ENCODE results near the gene VPS37D. TPM values are rescaled to one million over a fixed set of nuclear protein-coding genes. Genes with fewer than 3 reads are reported as not detected.

VPS37D gene
- total RNA-seq, 2 donors from 2014 or later: 6.1 to 9.1 TPM

DNA sequence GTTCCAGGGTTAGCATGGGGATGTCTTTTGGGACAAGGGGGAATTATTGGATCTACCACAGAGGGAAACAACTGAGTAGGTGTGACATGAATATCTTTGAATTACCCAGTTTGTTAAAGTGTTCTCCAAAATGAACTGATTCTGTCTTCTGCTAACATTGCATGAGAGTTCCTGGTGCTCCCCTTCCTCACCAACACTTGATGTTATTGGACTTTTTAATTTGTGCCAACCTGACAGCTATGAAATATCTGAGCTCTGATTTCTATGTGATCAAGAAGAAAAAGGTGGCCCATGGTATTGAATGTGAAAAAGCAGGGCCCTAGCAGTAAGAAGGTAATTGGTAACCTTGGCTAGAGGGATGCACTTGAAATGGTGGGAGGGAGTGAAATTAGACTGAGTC lies 4.6 kb upstream of the VPS37D start:
- Mint-ChIP-seq H3K36me3 (ENCODE audit: low read depth) (no peaks in the 10 kb centered on the region), H3K27me3 (ENCODE audit: insufficient read depth) (peaks cover 62% of the 10 kb centered on the region), H3K4me1 (no peaks in the 10 kb centered on the region), H3K27ac (no peak overlapping the region), H3K4me3 (no peak overlapping the region), H3K9me3 (peaks cover 11% of the 10 kb centered on the region)
- no peak overlapping the region for H3K27ac ChIP-seq (ENCODE audit: low read depth, low read length)
- no peaks in the 10 kb centered on the region for H3K4me1 ChIP-seq (ENCODE audit: control insufficient read depth, insufficient read depth, low read length)
- no peak overlapping the region for H3K9ac ChIP-seq (ENCODE audit: extremely low read depth, low read length, poor library complexity, severe bottlenecking)
- TF ChIP-seq, protein P1, sequence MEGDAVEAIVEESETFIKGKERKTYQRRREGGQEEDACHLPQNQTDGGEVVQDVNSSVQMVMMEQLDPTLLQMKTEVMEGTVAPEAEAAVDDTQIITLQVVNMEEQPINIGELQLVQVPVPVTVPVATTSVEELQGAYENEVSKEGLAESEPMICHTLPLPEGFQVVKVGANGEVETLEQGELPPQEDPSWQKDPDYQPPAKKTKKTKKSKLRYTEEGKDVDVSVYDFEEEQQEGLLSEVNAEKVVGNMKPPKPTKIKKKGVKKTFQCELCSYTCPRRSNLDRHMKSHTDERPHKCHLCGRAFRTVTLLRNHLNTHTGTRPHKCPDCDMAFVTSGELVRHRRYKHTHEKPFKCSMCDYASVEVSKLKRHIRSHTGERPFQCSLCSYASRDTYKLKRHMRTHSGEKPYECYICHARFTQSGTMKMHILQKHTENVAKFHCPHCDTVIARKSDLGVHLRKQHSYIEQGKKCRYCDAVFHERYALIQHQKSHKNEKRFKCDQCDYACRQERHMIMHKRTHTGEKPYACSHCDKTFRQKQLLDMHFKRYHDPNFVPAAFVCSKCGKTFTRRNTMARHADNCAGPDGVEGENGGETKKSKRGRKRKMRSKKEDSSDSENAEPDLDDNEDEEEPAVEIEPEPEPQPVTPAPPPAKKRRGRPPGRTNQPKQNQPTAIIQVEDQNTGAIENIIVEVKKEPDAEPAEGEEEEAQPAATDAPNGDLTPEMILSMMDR (conservative IDR thresholded peaks at IDR 0.05): no peak
- no peak overlapping the region for H3K4me3 ChIP-seq (ENCODE audit: low read length)
- no peak for DNase-seq
- no peaks in the 10 kb centered on the region for H3K36me3 ChIP-seq (ENCODE audit: control insufficient read depth, insufficient read depth, low read length)
- H3K27me3 ChIP-seq (ENCODE audit: control insufficient read depth, insufficient read depth, low read length, poor library complexity, severe bottlenecking): no peaks in the 10 kb centered on the region
- H3K9me3 ChIP-seq (ENCODE audit: control insufficient read depth, low read length): peaks cover 6% of the 10 kb centered on the region

DNA sequence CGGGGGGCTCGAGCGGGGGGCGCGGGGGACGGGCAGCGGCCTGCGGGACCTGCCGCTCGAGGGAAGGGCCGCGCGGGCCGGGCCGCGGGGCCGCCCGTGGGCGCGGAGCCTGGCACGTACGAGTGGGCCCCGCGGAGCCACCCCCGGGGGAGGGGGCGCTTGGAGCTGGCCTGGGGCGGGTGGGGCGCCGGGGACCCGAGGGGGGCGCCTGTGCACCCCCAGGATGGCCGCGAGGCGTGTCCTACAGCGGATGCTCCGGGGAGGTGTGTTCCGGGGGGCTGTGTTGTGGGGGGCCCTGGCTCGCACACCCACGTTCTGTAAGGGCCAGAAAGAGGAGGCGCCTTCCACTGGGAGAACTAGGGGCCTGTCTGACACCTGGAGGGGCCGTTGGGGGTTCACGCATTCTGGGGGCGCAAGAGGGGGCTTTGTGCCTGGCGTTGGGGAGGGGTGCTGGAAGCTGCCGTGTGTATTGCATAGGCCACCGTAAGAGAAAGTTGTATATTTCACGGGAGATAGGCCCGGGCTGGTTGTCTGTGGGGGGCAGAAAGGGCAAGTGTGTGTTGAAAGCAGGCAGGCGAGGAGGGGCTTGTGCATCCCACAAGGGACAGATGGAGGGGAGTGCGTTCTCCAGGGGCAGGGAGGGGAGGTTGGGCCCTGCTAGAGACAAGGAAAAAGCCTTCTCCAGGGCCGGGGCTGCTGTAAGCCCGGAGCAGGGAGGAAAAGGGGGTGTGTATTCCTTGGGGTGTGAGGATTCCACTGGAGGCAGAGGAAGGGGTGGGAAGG lies 663 bp downstream of the VPS37D start:
- H3K4me1 ChIP-seq (ENCODE audit: control insufficient read depth, insufficient read depth, low read length): no peaks in the 10 kb centered on the region
- peaks cover 6% of the 10 kb centered on the region for H3K36me3 Mint-ChIP-seq (ENCODE audit: low read depth)
- H3K4me1 Mint-ChIP-seq: peaks cover 5% of the 10 kb centered on the region
- no peaks in the 10 kb centered on the region for H3K27me3 ChIP-seq (ENCODE audit: control insufficient read depth, insufficient read depth, low read length, poor library complexity, severe bottlenecking)
- H3K27me3 Mint-ChIP-seq (ENCODE audit: insufficient read depth): peaks cover 35% of the 10 kb centered on the region
- peak overlapping the region; percentile 25 for H3K9ac ChIP-seq (ENCODE audit: extremely low read depth, low read length, poor library complexity, severe bottlenecking)
- H3K9me3 Mint-ChIP-seq: peaks cover 1% of the 10 kb centered on the region
- no peaks in the 10 kb centered on the region for H3K36me3 ChIP-seq (ENCODE audit: control insufficient read depth, insufficient read depth, low read length)
- H3K4me3 Mint-ChIP-seq: peak overlapping the region; percentile 73
- H3K4me3 ChIP-seq (ENCODE audit: low read length): peak overlapping the region; percentile 73
- no peak overlapping the region for H3K27ac ChIP-seq (ENCODE audit: low read depth, low read length)
- TF ChIP-seq, protein P1 (conservative IDR thresholded peaks at IDR 0.05): no peak
- peaks cover under 1% of the 10 kb centered on the region for H3K9me3 ChIP-seq (ENCODE audit: control insufficient read depth, low read length)
- no peak overlapping the region for H3K27ac Mint-ChIP-seq
- 9 to 12% methylated on average over 12 to 52 of the region's 52 CpGs for WGBS, 2 experiments (ENCODE audit: insufficient coverage in 1 of 2, insufficient read length in 1 of 2)
- peak; percentile 68 for DNase-seq

DNA sequence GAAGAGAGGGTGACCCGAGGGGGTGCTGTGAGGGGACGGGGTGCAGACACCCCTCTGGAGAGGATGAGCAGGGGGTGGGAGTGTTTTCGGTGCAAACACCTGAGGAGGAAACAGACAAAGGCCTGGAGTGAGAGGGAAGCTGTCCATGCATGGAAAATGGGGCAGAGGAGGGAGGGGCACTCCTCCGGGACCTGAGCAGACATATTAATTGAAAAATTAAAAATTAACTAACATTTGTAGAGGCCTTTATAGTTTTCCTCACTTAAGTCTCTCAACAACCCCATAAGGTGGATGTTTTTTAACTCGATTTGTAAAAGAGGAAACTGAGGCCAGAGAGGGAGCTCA lies 1.2 kb downstream of the VPS37D start:
- peaks cover 6% of the 10 kb centered on the region for H3K36me3 Mint-ChIP-seq (ENCODE audit: low read depth)
- H3K27ac Mint-ChIP-seq: no peak overlapping the region
- H3K27me3 Mint-ChIP-seq (ENCODE audit: insufficient read depth): peaks cover 32% of the 10 kb centered on the region
- Histone ChIP-seq H3K4me1 (ENCODE audit: control insufficient read depth, insufficient read depth, low read length) (no peaks in the 10 kb centered on the region), H3K9me3 (ENCODE audit: control insufficient read depth, low read length) (no peaks in the 10 kb centered on the region), H3K27ac (ENCODE audit: low read depth, low read length) (no peak overlapping the region), H3K36me3 (ENCODE audit: control insufficient read depth, insufficient read depth, low read length) (no peaks in the 10 kb centered on the region), H3K4me3 (ENCODE audit: low read length) (peak overlapping the region; percentile 73), H3K27me3 (ENCODE audit: control insufficient read depth, insufficient read depth, low read length, poor library complexity, severe bottlenecking) (no peaks in the 10 kb centered on the region), H3K9ac (ENCODE audit: extremely low read depth, low read length, poor library complexity, severe bottlenecking) (peak overlapping the region; percentile 25)
- TF ChIP-seq, protein P1 (conservative IDR thresholded peaks at IDR 0.05): no peak
- peaks cover 5% of the 10 kb centered on the region for H3K4me1 Mint-ChIP-seq
- 75 to 91% methylated on average over 3 to 5 of the region's 5 CpGs for WGBS, 2 experiments (ENCODE audit: insufficient coverage in 1 of 2, insufficient read length in 1 of 2)
- peak overlapping the region; percentile 73 for H3K4me3 Mint-ChIP-seq
- DNase-seq: no peak
- no peaks in the 10 kb centered on the region for H3K9me3 Mint-ChIP-seq
